ENCODE results near the gene VAV2. TPM values are rescaled to one million over a fixed set of nuclear protein-coding genes. Genes with fewer than 3 reads are reported as not detected.

The VAV2 gene
- total RNA-seq, 1 donor from 2014 or later = 18.7 TPM

GRCh38 chr9:133880851-133881661 is 111.1 kb downstream of the VAV2 start:
- TF ChIP-seq CTCF (conservative IDR thresholded peaks at IDR 0.05; ENCODE audit: low read depth, low read length) = no peak
- H3K4me3 ChIP-seq (ENCODE audit: low read depth, low read length) = no peak overlapping the region
- DNase-seq (ENCODE audit: low read depth) = no peak

GRCh38 chr9:133880136-133880535 is 112.0 kb downstream of the VAV2 start:
- TF ChIP-seq CTCF (conservative IDR thresholded peaks at IDR 0.05; ENCODE audit: low read depth, low read length) = no peak
- no peak overlapping the region for H3K4me3 ChIP-seq (ENCODE audit: low read depth, low read length)
- DNase-seq (ENCODE audit: low read depth) = no peak

GRCh38 chr9:133879615-133880014 is 112.5 kb downstream of the VAV2 start:
- no peak for DNase-seq (ENCODE audit: low read depth)
- no peak for TF ChIP-seq CTCF (conservative IDR thresholded peaks at IDR 0.05; ENCODE audit: low read depth, low read length)
- no peak overlapping the region for H3K4me3 ChIP-seq (ENCODE audit: low read depth, low read length)

- no peak for TF ChIP-seq CTCF (conservative IDR thresholded peaks at IDR 0.05; ENCODE audit: low read depth, low read length)
- no peak overlapping the region for H3K4me3 ChIP-seq (ENCODE audit: low read depth, low read length)
- no peak for DNase-seq (ENCODE audit: low read depth)
Measured at GRCh38 chr9:133878402-133878801, 113.7 kb downstream of the VAV2 start.

- TF ChIP-seq CTCF (conservative IDR thresholded peaks at IDR 0.05; ENCODE audit: low read depth, low read length) = no peak
- H3K4me3 ChIP-seq (ENCODE audit: low read depth, low read length) = no peak overlapping the region
- no peak for DNase-seq (ENCODE audit: low read depth)
Measured at GRCh38 chr9:133877967-133878366, 114.2 kb downstream of the VAV2 start.

- no peak for DNase-seq (ENCODE audit: low read depth)
- no peak for TF ChIP-seq CTCF (conservative IDR thresholded peaks at IDR 0.05; ENCODE audit: low read depth, low read length)
- H3K4me3 ChIP-seq (ENCODE audit: low read depth, low read length) = no peak overlapping the region
Measured at GRCh38 chr9:133877327-133877726, 114.8 kb downstream of the VAV2 start.

GRCh38 chr9:133876836-133877235 is 115.3 kb downstream of the VAV2 start:
- no peak for DNase-seq (ENCODE audit: low read depth)
- TF ChIP-seq CTCF (conservative IDR thresholded peaks at IDR 0.05; ENCODE audit: low read depth, low read length) = no peak
- H3K4me3 ChIP-seq (ENCODE audit: low read depth, low read length) = no peak overlapping the region

Measured in epithelial cell of proximal tubule (primary cell).